GM19238 (cell line): Measurements from ENCODE around the gene VWA3A.
A peak's percentile ranks its signal among the peaks of the same experiment; 100 is the strongest.

Source experiments
- DNase-seq: peaks from one replicate; pipeline ENCODE4 v3.0.0; 2011; ENCODE audit warnings: low spot score; ENCODE audit not compliant: insufficient read length

The VWA3A gene

DNA sequence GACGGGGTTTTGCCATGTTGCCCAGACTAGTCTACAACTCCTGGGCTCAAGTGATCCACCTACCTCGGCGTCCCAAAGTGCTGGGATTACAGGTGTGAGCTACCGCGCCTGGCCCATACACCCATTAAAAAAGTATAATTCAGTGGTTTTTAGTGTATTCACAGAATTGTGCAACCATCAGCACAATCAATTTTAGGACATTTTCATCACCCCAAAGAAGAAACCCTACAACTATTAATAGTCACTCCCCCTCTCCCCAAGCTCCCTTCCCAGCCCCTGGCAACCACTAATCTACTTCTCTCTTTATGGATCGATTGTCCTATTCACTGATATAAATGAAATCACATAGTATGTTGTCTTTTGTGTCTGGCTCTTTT lies 109.9 kb downstream of the VWA3A start:
- DNase-seq: no peak

DNA sequence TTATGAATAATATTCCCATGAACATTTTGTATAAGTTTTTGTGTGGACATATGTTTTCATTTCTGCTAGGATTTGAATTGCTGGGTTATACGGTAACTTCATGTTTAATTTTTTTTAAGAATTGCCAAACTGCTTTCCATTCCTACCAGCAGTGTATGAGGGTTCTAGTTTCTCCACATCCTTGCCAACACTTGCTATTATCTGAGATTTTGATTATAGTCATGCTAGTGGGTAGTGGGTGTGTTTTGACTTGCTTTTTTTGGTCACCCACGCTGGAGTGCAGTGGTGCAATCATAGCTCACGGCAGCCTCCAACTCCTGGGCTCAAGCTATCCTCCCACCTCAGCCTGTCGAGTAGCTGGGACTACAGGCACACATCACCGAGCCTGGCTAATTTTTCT lies 110.8 kb downstream of the VWA3A start:
- DNase-seq: no peak

DNA sequence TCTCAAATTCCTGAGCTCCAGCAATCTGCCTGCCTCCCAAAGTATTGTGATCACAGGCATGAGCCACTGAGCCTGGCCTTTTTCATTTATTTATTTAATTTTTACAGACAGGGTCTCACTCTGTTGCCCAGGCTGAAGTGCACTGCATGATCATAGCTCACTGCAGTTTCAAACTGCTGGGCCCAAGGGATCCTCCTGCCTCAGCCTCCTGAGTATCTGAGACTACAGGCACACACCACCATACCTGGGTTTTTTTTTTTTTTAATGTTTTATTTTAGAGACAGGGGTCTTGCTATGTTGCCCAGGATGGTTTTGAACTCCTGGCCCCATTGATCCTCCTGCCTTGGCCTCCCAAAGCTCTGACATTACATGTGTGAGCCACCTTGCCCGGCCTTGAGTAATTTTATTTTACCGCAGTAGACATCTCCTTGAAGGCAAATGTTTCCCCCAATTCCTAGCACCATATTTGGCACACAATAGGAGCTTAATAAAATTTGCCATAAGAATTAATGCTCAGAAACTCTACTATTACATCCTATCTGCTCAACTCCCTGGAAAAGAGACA lies 111.8 kb downstream of the VWA3A start:
- no peak for DNase-seq

DNA sequence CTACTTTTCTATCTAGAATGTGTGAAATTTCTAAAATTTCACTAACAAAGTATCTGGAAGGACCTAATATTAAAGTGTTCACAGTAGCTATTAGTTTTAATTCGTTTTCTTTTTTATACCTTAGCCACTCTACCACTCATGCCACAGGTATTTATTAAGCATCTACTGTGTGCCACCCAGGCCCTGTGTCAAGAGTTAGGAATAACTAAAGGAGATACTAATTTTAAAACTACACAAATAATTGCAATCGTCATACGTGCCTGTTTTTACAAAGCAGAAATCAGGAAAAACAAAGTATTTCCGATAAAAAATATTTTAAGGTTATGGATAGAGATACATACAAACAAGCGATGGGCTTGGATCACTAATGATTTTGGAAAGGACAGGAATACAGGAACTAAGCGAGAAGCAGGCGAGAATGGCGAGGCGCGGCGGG lies 113.3 kb downstream of the VWA3A start:
- DNase-seq: no peak

DNA sequence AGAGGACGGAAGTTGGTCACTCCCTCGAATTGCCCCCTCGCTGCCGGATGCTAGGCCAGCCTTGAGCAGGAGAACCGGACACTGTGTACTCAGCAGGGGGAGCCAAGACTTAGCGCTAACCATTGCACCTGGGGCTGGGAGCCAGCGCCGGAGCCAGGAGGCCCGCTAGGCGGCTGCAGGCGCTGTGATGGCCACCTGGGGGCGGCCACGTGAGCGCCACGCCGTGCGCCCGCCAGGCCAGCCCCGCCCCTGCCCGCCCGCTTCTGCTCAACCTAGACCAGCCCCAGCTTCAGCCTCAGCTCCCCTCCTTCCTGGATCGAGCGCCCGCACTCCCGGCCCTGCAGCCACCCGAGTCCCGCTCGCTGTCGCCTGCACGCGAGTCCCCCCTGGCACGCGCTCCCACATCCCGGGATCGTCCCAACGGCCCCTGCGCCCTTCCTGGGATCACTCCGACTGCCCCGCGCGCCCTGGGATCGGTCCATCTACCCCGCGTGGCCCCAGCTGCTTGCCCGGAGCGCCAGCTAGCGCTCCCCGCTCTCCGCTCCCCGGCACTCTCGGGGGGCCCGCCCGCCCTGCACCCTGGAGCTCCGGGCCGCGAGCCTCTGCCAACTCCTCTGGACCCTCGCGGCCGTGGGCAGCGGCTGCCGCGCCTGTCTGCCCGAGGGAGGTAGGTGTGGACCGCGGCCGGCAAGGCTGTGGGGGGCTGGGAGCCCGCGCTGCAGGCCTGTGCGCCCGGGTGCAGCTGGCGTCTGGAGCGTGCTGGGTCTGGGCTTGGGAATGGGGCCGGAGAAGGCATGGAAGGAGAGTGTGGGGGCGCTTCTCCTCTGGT lies 113.9 kb downstream of the VWA3A start, which contains the start of gene EEF2K:
Gene EEF2K (plus strand): TSS at position 266 of the 829 bp plus-strand sequence. CDS start 19,452 bp downstream, outside the sequence.
- DNase-seq: peak; percentile 89
